Right forelimb (tissue), 1 donor: ENCODE data around the gene ZNF367.
"Not testable (repeated sequence)": the region's sequence is repeated elsewhere in the genome, so short reads cannot be mapped to it uniquely, and the experiment has no call there.

ENCODE experiments used
- DNase-seq: peaks from one replicate; pipeline ENCODE4 v3.0.0-alpha.2; 2018

The ZNF367 gene

DNA sequence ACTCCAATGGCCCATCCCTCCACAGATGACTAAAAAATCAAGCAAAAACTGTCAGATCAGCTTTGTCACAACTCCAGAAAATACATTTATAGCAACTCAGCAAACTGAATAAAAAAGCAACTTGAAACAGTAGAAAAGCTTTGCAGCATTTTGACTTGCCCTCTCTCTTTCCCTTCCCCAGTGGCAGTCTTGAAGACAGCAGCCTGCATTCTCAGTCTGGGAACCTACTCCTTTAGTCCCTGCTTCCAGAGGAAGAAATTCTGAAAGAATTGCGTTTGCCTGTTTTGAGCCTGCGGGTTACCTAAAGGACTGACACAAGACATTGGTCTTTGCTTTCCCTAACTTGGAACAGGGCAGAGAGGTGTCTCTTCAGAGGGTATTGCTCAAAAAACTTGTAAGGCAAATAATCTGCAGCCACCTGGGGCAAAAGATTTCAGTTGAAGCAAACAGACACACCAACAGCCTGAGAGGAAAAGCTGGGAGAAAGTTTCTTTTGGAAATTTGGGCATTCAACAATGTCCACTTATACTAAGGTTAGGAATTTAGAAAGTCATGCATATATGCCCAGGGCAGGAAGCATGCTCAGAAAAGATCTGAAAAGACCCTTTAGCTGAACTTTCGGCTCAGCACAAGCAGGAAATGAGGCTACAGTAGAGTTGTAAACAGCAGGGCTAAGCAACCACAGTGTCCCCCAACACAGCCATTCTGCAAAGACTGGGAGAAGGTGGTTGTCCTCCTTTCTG is 19.4 kb downstream of the ZNF367 start:
- no peak for DNase-seq

DNA sequence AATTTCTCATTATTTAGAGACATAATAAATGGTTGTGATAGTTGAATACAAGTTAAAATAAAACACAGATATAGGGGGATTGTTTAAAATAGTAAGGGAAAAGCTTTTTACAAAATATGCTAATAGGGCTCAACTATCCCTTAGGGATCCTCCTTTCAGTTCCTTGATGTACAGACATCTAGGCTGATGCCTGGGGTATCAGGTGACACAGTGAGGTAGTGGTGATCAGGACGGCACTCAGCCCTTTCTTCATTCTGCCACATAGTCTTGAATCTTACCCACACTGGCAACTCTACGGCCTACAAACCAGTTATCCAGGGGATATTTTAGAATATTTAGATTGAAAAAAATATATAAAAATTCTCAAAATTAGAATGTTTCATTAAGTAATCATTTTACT is 22.2 kb downstream of the ZNF367 start:
- DNase-seq = no peak

DNA sequence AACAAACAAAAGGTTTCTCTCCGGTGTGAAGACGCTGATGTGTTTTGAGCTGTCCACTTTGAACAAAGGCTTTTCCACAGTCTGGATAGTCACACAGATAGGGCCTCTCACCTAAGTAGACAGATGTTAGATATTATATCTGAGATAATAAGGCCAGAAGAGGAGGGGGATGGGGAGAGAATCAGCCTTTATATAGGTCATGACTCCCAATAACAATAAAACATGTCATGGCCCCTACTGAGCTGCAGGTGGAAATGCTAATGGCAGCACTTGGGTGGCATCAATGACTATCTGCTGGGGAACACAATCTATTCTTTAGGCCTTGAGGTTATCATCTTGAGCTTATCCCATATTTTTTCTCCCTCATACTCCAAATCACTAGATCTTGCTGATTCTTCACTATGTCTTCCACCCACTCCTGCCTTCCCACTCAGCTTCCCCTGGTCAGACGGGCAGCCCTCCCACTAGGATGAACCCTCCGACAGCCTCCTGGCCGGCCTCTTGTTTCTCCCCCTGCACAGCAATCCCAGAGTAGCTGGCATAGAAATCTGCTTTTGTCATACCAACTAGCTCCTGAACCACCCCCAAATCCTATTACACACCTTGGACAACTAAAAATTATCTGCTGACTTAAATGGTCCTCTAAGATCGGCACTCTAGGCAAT is 23.2 kb downstream of the ZNF367 start:
- DNase-seq = no peak

DNA sequence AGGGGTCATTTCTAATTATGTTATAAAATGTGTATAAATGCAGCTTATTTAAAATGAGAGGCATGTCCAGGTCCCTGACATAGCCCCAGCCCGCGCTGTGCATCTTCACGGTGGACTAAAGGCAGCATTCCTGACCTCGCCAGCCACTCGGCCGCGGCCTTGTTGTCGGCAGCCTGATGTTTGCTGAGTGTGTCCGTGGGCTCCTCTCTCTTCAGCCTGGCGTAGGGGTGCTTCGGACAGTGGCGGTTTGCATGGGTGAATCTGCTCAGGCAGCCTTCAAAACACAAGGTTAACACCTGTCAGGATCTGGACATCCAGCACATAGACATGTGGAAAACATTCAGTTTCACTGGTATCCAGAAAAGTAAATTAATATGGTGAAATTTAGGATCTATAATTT is 25.9 kb downstream of the ZNF367 start:
- DNase-seq = no peak

DNA sequence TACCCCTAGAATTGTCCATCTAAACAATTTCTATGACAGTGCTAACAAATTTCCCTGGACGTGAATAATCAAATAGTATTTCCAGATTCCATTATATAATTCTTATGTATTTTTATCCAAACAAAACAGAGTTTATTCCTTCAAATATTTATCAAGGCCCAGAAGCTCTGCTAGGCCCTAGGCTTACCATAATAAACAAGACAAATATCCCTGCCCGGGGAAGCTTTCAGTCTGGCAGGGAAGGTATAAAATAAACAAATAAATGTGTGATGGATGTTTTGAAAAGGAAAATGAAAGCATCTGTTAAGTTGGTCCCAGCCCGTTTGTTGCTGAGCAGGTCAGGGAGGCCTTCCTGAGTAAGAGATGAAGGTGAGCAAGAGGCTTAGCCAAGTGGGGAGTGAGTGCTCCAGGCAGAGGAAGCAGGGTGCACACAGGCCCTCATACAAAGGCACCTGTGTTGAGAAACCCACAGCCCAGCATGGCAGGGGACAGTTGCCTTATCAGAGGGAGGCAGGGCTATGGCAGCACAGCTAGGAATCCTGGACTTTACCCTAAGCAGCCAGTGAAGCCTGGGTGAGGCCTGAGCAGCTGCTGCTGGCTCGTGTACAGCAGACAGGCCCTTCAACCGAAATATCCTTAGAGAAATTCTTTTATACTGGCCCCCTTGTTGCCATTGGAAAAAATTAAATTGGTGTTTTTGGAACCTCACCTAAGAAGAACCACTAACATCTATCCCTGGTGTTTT is 27.0 kb downstream of the ZNF367 start:
- no peak for DNase-seq

DNA sequence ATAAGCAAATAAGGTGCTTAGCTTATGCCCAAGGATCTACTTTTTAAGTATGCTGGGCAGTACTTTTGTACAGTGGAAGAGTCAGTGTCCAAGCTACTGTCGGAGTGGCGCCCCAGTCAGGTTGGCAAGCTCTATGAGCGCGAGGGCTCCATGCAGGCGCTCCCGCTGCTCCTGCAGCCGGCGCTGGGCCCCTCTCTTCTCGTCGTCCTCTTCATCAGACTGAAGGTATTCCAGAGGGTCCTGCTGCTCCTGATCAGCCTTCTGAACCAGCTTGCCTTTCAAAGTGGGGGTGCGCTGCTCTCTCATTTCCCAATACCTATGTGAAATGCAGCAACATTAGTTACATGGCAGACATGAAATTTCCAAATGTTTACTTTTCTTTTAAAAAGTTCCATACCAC is 30.0 kb downstream of the ZNF367 start:
- DNase-seq = no peak

DNA sequence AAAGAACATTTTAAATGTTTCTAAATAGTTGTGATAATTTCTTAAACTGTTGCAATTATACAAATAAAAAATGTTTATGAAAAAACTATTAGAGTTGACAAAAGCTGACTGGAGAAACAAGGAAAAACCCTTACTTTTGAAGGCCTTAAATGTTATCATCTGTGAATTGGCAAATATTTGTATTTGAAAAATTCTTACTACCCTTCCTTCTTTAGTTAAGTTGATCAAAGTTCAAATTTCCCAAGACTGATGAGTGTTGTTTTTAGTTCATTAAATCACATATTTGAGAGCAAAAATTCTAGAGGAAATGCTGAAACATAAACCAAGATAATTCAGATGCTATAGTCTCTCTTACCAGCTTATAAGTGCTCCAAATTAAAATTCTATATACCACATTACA is 32.0 kb downstream of the ZNF367 start:
- DNase-seq = no peak

DNA sequence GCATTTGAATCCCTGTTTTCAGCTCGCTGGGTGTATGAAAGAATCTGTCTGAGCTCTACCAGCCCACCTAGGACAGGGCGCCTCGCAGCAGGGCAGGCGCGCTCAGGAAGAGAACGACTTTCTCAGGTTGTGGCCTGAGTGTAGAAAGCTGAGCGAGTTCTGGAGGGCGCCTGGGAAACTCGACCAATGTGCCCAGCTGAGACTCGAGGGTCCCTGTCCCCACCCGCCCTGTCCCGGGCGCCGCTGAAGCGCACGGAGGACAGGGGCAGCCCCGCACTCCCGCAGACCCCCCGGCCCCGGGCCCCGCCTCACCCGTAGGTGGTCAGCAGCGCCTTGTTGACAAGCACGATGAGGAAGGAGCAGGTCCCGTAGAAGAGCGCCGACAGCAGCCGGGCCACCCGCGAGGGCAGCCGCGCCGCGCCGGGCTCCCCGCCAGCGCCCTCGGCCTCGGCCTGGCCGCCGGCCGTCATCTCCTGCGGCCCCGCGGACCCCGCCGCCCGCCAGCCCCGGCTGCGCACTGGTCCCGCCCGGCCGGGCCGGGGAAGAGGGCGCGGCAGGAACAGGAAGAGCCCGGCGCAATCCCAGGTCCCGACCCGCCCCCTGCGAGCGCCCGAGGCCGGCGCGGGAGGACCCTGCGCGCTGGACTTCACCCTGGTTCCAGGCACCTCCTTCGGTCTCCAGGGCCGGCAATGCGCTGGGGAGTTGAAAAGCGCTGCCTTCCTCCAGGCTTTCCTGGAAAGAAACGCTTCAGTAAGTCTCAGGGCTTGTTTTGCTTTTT is 34.8 kb downstream of the ZNF367 start, which contains the start of gene SLC35D2:
SLC35D2 (minus strand) TSS at position 547 of the 778 bp plus-strand sequence; CDS start at position 470, 77 bp downstream.
- DNase-seq = peak; percentile 72

DNA sequence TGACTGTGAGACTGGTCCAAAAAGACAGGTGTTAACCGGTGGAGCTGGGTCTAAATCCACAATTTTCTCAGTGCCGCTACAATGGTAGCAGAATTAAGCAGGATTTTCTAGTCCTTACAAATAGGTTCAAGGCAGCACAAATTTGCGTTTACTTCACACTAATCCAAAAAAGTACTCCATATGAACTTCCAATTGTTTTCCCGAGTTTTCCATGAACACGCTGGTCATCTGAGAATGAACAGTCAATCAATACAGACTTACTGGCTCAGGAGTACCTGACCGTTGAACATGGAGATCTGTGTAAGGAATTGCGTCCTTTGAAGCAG is 35.4 kb downstream of the ZNF367 start:
- no peak for DNase-seq

DNA sequence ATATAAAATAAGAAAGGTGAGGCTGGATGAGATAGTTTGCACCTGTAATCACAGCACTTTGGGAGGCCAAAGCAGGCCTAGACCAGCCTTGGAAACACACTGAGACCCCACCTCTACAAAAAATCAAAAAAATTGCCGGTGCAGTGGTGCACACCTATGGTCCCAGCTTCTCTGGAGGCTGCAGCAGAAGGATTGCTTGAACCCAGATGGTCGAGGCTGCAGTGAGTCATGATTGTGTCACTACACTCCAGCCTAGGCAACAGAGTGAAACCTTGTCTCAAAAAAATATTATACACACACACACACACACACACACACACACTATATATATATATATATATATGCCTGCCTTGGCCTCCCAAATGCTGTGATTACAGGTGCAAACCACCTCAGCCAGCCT is 36.0 kb downstream of the ZNF367 start:
- DNase-seq = no peak

DNA sequence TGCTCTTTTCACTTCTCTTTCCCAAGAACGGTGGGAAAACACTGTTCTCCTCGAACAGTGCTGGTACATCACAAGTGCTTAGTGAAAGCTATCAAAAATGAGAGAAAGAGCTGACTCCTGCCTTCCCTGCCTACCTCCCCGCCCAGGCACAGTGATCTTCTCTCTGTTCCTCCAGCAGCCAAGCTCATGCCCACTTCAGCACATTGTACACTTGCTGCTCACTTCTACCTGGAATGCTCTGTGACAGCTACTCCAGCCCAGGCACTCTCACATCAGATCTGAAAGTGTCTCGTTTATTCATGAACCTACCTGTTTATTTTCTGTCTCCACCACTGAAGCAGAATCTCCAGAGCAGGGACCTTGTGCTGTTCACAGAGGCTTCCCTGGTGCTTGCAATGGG is 36.5 kb downstream of the ZNF367 start:
- DNase-seq = no peak

DNA sequence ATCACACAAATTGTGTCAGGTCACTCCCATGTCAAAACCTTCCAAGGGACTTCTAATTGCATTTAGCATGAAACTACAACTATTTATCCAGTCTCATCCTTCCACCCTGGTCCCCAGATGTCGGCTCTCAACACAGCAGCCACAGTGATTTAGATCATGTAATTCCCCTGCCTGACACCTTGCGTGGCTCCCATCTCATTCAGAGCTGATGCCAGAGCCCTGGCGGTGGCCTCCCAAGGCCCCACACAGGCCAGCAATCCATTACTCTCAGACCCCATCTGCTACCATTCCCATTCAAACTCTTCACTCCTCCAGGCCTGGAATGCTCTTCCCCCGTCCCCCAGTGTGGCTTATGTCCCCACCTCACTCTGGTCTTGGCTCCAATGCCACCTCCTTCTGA is 37.0 kb downstream of the ZNF367 start:
- DNase-seq = no peak

DNA sequence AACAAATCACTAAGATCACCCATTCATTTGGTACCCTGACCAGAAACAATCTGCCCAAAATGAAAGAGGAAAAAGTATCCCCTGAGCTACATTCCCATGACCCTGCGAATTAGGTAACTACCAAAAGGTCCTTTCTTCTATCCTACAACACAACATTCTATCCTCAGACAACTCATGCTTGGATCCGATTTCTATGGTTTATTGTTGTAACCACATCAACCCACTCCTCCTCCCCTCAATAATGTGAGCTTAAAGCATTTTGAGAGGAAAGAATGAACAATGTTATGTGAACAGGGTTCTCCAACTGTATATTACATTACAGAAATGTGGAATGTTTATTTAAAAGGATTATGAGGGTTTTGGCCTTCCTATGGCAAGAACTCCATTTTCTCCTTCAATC is 38.7 kb downstream of the ZNF367 start:
- DNase-seq = no peak

DNA sequence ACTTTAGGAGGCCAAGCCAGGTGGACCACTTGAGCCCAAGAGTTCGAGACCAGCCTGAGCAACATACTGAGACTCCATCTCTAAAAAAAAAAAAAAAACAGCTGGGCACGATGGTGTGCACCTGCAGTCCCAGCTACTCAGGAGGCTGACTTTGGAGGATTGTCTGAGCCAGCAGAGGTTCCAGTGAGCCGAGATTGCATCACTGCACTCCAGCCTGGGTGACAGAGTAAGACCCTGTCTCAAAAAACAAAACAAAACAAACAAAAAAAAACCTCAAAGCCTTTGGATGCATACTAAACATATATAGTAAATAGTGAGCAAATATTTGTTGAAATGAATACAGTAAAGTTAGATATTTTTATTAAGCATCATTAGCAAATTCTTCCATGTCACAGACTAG is 40.0 kb downstream of the ZNF367 start:
- DNase-seq = no peak

DNA sequence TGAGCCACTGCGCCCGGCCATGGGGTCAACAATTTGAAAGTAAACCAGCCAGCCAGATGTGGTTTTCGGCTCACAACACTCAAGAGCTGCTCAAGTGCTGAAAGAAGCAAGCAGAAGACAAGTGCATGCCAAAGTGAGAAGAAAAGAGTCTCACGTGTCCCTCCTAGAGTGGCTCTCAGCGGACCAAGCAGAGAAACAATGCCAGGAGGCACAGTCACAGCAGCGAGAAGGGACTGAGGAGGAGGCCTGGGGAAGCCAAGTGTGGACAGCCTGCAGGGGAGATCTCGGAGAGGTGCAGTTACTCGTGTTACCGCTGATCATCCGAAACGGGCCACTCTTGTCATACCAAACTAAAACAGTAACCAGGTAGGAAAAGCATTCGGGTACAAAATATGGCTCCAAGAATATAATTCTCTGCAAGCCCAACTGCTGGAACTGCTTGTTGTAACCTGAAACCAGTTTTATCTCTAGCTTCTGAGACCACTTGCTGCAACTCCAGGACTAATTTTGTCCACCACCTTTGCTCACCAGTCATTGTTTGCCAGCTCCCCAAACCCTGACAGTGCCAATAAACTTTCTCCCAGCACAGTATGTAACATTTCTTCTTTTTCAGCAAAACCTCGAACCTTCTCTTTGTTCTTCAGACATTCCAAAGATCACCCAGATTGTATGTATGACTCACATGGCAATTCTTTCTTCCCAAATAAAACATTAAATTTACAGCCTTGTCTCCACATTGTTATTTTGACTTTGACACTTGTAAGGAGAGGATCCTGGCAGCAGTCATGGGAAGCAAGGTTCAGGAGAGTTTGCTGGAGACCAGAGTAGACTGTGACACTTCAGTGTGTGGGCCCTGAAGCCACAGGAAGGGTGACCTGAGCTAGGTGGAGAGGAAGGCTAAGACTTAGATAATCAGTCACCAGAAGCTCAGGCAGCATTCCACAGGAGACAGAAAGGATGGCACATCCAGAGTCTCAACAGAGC is 41.0 kb downstream of the ZNF367 start:
- DNase-seq = no peak

DNA sequence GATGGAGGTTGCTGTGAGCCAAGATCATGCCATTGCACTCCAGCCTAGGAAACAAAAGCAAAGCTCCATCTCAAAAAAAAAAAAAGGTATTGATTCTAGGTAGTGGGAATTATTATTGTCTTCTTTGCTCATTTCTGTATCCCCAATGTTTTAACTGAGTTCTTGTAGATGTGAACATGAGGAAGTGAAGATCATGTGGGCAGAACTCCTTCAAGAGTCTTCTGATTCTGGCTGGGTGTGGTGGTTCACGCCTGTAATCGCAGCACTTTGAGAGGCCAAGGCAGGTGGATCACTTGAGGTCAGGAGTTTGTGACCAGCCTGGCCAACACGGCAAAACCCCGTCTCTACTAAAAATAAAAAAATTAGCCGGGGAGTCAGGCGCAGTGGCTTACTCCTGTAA is 42.7 kb downstream of the ZNF367 start:
- not testable (repeated sequence) for DNase-seq

DNA sequence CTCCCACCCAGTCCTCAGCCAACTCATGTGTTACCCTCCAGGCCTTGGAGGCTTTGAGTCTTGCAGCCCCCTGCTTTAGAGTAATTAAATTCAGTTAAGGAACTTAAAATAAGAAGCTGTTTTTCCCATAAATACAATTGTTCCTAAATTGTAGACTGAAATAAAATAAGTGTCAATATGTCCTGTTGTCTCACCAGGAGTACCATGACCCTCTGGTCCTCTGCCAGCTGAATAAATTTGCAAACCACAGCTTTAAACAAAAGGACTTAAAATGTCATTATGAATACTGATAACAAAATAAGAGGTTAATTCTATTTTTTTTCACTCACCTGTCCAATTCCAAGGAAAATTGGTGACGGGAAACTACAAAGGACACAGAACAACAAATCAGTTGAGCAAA is 50.2 kb downstream of the ZNF367 start:
- no peak for DNase-seq

DNA sequence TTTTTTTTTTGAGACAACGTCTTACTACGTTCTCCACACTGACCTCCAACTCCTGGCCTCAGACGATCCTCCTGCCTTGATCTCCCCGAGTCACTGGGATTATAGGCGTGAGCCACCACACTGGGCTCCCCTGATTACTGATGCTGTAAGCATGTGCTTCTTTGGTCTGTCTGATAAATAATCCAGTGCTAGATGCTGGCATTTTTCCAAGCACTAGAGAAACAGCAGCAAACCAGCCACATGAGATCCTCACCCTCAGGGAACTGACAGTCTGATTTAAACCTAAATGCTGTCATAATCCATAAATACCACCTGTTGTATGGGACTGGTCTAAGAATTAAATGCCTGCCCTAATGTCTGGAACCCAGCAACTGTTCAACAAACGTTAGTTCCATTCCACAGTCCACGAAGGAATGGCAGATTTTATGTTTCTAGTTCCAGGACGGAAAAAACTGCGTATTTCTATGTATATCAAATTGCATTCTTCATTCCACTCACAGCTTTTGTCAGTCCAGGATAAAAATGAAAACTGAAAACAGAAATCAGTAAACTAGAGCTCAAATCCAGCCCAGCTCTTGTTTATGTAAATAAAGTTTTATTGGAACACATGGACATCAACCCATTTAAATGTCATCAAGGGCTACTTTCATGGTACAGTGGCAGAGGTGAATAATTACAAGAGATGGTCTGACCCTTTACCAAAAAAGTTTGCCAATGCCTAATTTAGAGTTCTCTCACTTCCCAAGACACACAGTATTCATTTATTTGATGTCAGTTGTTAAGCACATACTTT is 54.8 kb downstream of the ZNF367 start:
- DNase-seq = no peak

DNA sequence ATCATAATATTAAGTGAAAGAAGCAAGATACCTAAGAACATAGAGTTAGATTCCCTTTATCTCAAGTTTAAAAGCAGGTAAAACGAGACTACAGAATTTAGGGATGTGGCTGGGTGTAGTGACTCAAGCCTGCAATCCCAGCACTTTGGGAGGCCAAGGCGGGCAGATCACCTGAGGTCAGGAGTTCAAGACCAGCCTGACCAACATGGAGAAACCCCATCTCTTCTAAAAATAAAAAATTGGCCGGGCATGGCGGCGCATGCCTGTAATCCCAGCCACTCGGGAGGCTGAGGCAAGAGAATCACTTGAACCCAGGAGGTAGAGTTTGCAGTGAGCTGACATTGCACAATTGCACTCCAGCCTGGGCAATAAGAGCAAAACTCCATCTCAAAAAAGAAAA is 56.1 kb downstream of the ZNF367 start:
- not testable (repeated sequence) for DNase-seq

DNA sequence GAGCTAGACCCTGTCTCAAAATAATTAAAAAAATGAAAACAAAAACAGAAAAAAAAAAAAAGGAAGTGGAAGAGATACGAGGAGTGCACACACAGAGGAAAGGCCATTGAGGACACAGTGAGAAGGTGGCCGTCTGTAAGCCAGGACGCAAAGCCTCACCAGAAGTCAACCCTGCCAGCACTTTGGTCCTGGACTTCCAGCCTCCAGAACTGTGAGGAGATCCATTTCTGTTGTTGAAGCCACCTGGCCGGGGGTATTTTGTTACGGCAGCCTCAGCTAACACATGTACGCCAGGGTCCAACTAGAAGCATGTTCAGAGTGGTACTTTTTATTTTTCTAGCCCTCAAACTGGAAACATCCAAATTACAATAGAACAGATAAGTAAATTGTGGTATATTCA is 56.5 kb downstream of the ZNF367 start:
- DNase-seq = no peak

DNA sequence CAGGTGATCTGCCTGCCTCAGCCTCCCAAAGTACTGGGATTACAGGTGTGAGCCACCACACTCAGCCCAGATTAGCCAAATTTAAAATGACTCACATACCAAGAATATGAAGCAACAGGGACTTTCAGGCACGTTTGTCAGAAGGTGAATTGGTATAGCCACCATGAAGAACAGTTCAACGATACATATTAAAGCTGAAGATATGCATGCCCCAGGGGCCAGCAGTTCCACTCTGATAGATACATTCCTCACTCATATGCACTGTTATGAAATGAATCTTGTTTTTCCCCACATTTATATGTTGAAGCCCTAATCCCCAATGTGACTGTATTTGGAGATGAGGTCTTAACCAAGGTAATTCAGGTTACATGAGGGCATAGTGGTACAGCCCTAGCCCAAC is 57.2 kb downstream of the ZNF367 start:
- no peak for DNase-seq
